ENCODE measurements around the gene OR10G8.

Gene OR10G8

DNA sequence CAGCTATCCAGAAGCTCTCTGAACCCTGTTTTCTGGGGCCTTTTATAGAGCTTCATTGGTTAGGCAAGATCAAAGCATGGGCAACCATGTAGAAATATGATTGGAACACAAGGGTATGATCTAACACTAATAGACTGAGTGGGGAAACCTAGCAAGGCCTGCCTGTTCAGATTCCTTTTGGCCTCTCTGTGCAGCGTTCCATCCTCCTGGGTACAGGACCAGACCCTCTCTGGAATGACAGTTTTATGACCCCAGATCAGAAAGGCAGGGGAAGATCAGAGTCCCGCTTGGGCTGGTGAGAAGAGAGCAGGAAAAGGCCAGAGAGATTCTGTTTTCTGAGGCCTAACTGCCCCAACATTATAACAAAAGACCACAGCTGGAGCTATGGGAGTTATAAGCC is 52.0 kb downstream of the OR10G8 start:
- no peak for DNase-seq

GRCh38 chr11:124079631-124080326 is 53.2 kb downstream of the OR10G8 start:
- no peak for DNase-seq
